ENCODE measurements around the gene MS4A5.

- no peak for TF ChIP-seq POLR2A (IDR thresholded peaks at IDR 0.05)
- TF ChIP-seq CTCF (IDR thresholded peaks at IDR 0.05): no peak
- TF ChIP-seq EP300 (IDR thresholded peaks at IDR 0.05; ENCODE audit: low read depth): no peak
These were observed 1.9 kb downstream of the MS4A5 start for GRCh38 chr11:60431251-60431650.

All from transverse colon (tissue), 3 donors.